ENCODE data around the gene MT1A. TPM values are rescaled to one million over a fixed set of nuclear protein-coding genes. Genes with fewer than 3 reads are reported as not detected.

The MT1A gene
- total RNA-seq, 2 experiments from 2014 or later = not detected

DNA sequence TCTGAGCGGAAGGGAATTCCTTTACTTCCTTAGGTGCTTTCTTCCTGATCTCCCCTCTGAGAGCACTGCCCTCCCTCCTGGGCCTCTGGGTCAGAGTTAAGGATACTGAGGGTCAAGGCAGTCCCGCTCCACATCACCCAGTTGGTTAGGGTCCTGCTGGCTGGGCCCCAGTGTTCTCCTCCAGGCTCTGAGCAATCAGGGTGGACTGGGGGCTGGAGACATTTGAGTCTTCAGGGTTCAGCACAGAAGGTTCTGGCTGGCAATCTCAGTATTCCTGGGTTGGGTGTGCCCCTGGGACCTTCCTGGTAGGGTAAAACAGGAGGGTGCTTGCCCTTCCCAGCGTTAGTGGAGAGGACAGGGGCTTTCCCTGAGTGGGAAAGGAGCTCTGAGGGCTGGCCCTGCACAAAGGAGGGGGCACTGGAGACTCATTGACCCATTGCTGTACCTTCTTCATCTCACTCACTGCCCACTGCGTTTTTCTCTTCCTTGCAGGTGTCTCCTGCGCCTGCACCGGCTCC, 5.6 kb upstream of the MT1A start:
- peak overlapping the region; percentile 61 for H3K4me3 Mint-ChIP-seq
- no peak for DNase-seq
- no peaks in the 10 kb centered on the region for H3K9me3 Mint-ChIP-seq
- peaks cover 32% of the 10 kb centered on the region for H3K4me1 Mint-ChIP-seq
- H3K27me3 Mint-ChIP-seq = peaks cover 81% of the 10 kb centered on the region
- H3K36me3 Mint-ChIP-seq = no peaks in the 10 kb centered on the region
- H3K27ac Mint-ChIP-seq = no peak overlapping the region

DNA sequence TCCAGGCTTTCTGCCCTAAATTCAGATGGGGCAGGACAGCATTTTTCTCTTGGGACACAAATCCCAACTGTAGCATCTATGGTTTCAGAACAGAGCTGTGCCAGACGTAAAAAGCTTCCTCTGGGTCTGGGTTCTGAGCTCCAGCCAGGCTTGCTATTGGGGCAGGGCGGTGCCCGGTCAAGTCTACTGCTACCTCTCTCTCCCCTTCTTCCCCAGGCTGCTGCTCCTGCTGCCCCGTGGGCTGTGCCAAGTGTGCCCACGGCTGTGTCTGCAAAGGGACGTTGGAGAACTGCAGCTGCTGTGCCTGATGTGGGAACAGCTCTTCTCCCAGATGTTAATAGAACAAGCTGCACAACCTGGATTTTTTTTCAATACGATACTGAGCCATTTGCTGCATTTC, 4.9 kb upstream of the MT1A start:
- peaks cover 34% of the 10 kb centered on the region for H3K4me1 Mint-ChIP-seq
- H3K27me3 Mint-ChIP-seq = peaks cover 83% of the 10 kb centered on the region

GRCh38 chr16:56634715-56635440, 3.6 kb upstream of the MT1A start:
- H3K27ac Mint-ChIP-seq = no peak overlapping the region
- DNase-seq = no peak
- peaks cover 93% of the 10 kb centered on the region for H3K27me3 Mint-ChIP-seq
- no peaks in the 10 kb centered on the region for H3K36me3 Mint-ChIP-seq
- H3K4me3 Mint-ChIP-seq = peak overlapping the region; percentile 74
- peaks cover 34% of the 10 kb centered on the region for H3K4me1 Mint-ChIP-seq
- H3K9me3 Mint-ChIP-seq = no peaks in the 10 kb centered on the region

More for the DNA sequence above, 4.9 kb upstream of the MT1A start:
- Mint-ChIP-seq H3K36me3 (no peaks in the 10 kb centered on the region), H3K27ac (no peak overlapping the region), H3K4me3 (no peak overlapping the region), H3K9me3 (no peaks in the 10 kb centered on the region)
- no peak for DNase-seq

GRCh38 chr16:56635441-56635967, 3.0 kb upstream of the MT1A start:
- no peaks in the 10 kb centered on the region for H3K9me3 Mint-ChIP-seq
- H3K27me3 Mint-ChIP-seq = peaks cover 96% of the 10 kb centered on the region
- H3K27ac Mint-ChIP-seq = no peak overlapping the region
- peak overlapping the region; percentile 74 for H3K4me3 Mint-ChIP-seq
- H3K4me1 Mint-ChIP-seq = peaks cover 31% of the 10 kb centered on the region
- no peaks in the 10 kb centered on the region for H3K36me3 Mint-ChIP-seq
- no peak for DNase-seq

GRCh38 chr16:56636616-56637413, 1.7 kb upstream of the MT1A start:
- H3K27ac Mint-ChIP-seq = no peak overlapping the region
- no peak overlapping the region for H3K4me3 Mint-ChIP-seq
- H3K4me1 Mint-ChIP-seq = peaks cover 30% of the 10 kb centered on the region
- no peak for DNase-seq
- H3K9me3 Mint-ChIP-seq = no peaks in the 10 kb centered on the region
- no peaks in the 10 kb centered on the region for H3K36me3 Mint-ChIP-seq
- peaks cover 83% of the 10 kb centered on the region for H3K27me3 Mint-ChIP-seq

- no peak for DNase-seq
- H3K4me1 Mint-ChIP-seq = peaks cover 38% of the 10 kb centered on the region
- no peaks in the 10 kb centered on the region for H3K36me3 Mint-ChIP-seq
- H3K9me3 Mint-ChIP-seq = no peaks in the 10 kb centered on the region
- no peak overlapping the region for H3K27ac Mint-ChIP-seq
- H3K4me3 Mint-ChIP-seq = no peak overlapping the region
- H3K27me3 Mint-ChIP-seq = peaks cover 69% of the 10 kb centered on the region
These were observed 579 bp downstream of the MT1A start for GRCh38 chr16:56639045-56639444.

DNA sequence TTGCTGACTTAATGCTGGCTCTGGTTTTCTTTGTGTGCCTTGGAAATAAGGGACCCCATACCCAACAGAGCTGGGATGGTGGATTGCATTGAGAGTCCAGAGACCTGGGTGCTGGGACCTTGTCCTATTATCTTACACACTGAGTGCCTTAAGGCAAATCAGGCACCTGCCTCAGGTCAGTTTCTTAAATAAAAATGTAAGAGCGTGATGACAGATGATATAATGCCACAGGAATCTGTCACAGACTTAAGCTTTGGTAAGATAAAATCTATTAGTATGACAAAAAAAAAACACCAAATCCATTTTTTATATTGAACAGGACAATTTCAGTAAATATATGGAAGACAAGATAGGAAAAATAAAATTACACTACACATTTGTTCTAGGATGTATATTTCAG, 1.6 kb downstream of the MT1A start:
- H3K27ac Mint-ChIP-seq = no peak overlapping the region
- peaks cover 34% of the 10 kb centered on the region for H3K4me1 Mint-ChIP-seq
- DNase-seq = no peak
- peaks cover 64% of the 10 kb centered on the region for H3K27me3 Mint-ChIP-seq
- H3K4me3 Mint-ChIP-seq = no peak overlapping the region
- H3K36me3 Mint-ChIP-seq = no peaks in the 10 kb centered on the region
- no peaks in the 10 kb centered on the region for H3K9me3 Mint-ChIP-seq

DNA sequence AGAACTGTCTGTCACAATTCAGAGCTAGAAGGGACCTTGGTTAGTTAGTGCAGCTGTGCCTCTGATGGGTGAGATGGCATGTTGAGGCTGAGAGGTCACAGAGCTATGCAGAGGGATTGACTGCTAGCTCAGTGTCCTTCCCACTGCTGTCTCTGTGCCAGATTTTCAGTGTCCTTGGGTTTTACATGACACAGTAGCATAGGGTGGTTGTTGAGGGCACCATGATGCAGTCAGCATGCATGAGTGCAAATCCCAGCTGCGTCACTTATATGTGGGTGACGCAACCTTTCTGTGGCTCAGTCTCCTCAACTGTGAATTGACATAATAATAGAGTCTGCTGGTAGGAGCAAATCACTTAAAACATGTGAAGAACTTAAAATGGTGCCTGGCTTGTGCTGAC, 2.7 kb downstream of the MT1A start:
- Mint-ChIP-seq H3K27ac (no peak overlapping the region), H3K4me1 (peaks cover 28% of the 10 kb centered on the region), H3K4me3 (no peak overlapping the region), H3K36me3 (no peaks in the 10 kb centered on the region), H3K27me3 (peaks cover 57% of the 10 kb centered on the region), H3K9me3 (no peaks in the 10 kb centered on the region)
- DNase-seq = no peak

DNA sequence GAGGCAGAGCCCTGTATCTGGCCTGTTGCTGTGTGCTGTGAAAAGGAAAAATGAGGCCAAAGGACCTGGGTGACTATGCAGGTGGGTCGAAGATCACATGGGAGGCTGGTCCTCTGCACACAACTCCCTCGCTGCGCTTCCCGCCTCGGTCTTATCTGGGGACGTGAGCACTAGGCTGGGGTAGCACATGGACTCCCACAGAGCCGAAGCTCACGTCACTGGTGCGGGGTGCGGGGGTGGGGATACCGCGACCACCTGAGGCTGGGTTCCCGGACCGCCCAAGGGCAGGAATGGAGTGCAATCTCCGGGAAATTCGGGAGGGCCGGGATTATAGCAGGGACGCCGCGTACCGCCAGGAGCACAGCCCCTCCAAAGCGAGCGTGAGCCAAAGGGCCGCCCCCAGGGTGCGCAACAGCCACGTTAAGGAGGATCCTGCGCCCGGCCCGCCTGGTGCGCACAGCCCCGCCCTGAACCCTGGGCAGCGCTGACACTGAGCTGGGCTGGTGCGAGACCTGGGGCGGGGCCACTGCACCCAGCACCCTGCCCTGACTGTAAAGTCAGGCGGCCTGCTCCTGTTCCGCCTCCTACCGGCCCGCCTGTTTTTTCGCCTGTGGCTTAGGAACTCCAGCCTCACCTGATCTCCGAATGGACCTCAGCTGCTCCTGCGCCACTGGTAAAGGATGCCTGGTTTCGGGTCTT, 4.8 kb downstream of the MT1A start:
- peaks cover 17% of the 10 kb centered on the region for H3K4me1 Mint-ChIP-seq
- H3K4me3 Mint-ChIP-seq = peak overlapping the region; percentile 70
- H3K36me3 Mint-ChIP-seq = no peaks in the 10 kb centered on the region
- no peak overlapping the region for H3K27ac Mint-ChIP-seq
- DNase-seq = peak; percentile 87
- no peaks in the 10 kb centered on the region for H3K9me3 Mint-ChIP-seq
- H3K27me3 Mint-ChIP-seq = peaks cover 42% of the 10 kb centered on the region

GRCh38 chr16:56643833-56644232, 5.4 kb downstream of the MT1A start:
- peaks cover 39% of the 10 kb centered on the region for H3K27me3 Mint-ChIP-seq
- no peaks in the 10 kb centered on the region for H3K9me3 Mint-ChIP-seq
- no peak overlapping the region for H3K27ac Mint-ChIP-seq
- H3K4me1 Mint-ChIP-seq = peaks cover 17% of the 10 kb centered on the region
- DNase-seq = no peak
- H3K4me3 Mint-ChIP-seq = peak overlapping the region; percentile 70
- H3K36me3 Mint-ChIP-seq = no peaks in the 10 kb centered on the region

- H3K36me3 Mint-ChIP-seq = no peaks in the 10 kb centered on the region
- peaks cover 24% of the 10 kb centered on the region for H3K27me3 Mint-ChIP-seq
- H3K9me3 Mint-ChIP-seq = no peaks in the 10 kb centered on the region
These were observed 6.8 kb downstream of the MT1A start for GRCh38 chr16:56645311-56645710.

DNA sequence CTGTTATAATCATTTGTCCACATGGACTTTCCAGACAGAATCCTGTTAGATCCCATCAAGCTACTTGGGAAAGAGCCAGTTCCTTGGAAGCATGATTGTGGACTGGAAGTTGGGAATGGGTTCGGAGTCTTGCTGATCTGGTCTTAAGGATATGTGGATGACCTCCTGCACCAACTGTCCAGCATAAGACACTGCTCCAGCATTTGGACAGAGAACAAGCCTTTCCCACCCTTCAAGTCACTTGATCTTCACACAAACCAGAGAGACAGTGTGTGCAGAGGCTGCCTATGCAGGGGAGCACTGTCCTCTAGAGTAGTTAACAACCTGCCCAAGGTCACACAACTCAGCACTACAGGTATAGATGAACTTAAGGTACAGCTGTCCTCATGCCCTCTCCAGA, 7.4 kb downstream of the MT1A start:
- Mint-ChIP-seq H3K27ac (no peak overlapping the region), H3K27me3 (peaks cover 23% of the 10 kb centered on the region), H3K36me3 (no peaks in the 10 kb centered on the region), H3K9me3 (no peaks in the 10 kb centered on the region), H3K4me3 (no peak overlapping the region), H3K4me1 (peaks cover 17% of the 10 kb centered on the region)
- DNase-seq = no peak

More at GRCh38 chr16:56645311-56645710, 6.8 kb downstream of the MT1A start:
- Mint-ChIP-seq H3K4me3 (no peak overlapping the region), H3K4me1 (peaks cover 17% of the 10 kb centered on the region), H3K27ac (no peak overlapping the region)
- DNase-seq = no peak

DNA sequence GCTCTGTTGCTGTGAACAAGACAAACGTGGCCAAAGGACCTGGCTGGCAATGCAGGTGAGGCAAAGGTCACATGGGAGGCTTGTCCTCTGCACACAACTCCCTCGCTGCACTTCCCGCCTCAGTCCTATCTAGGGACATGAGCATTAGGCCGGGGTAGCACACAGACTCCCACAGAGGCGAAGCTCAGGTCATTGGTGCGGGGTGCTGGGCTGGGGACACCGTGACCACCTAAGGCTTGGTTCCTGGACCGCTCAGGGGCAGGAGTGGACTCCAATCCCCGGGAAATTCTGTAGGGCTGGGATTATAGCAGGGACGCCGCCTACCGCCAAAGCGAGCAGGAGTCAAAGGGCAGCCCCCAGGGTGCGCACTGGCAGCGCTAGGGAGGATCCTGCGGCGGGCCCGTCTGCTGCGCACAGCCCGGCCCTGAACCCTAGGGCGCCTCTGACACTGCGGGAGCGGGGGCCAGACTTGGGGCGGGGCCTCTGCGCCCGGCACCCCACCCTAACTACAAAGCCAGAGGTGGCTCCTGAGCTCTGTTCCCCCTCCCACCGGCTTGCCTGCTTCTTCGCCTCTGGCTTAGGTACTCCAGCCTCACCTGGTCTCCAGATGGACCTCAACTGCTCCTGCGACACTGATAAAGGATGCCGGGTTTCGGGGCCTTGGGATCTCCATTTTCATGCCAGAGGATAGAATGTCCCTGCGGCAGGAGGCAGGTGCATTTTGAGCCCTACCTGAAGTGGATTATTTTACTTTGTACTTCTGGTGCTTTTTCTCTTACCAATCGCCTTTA, 9.4 kb downstream of the MT1A start:
- no peak overlapping the region for H3K27ac Mint-ChIP-seq
- DNase-seq = no peak
- no peaks in the 10 kb centered on the region for H3K36me3 Mint-ChIP-seq
- H3K9me3 Mint-ChIP-seq = no peaks in the 10 kb centered on the region
- H3K27me3 Mint-ChIP-seq = peaks cover 28% of the 10 kb centered on the region
- peaks cover 13% of the 10 kb centered on the region for H3K4me1 Mint-ChIP-seq
- no peak overlapping the region for H3K4me3 Mint-ChIP-seq

- H3K27ac Mint-ChIP-seq = no peak overlapping the region
- H3K4me3 Mint-ChIP-seq = no peak overlapping the region
- no peaks in the 10 kb centered on the region for H3K9me3 Mint-ChIP-seq
- DNase-seq = no peak
- peaks cover under 1% of the 10 kb centered on the region for H3K4me1 Mint-ChIP-seq
- H3K27me3 Mint-ChIP-seq = peaks cover 23% of the 10 kb centered on the region
- no peaks in the 10 kb centered on the region for H3K36me3 Mint-ChIP-seq
These were observed 10.8 kb downstream of the MT1A start for GRCh38 chr16:56649271-56649670.
